Neural cell (in vitro differentiated cells): ENCODE results near the gene PDZD4. TPM values are rescaled to one million over a fixed set of nuclear protein-coding genes. Genes with fewer than 3 reads are reported as not detected.

ENCODE experiments used
- H2AFZ ChIP-seq: fragments of 200-600, 300-800 bp; sonication (generic), shearing (Covaris generic); 2 replicates; pipeline ENCODE4 v1.6.0; 2014; ENCODE audit warnings: low read depth, mild to moderate bottlenecking, antibody characterized with exemption, low read length, moderate library complexity
- H3F3A ChIP-seq: fragments of 200-600 bp; shearing (Covaris generic); 2 replicates; pipeline ENCODE4 v1.6.1; 2016; ENCODE audit warnings: mild to moderate bottlenecking, moderate library complexity, mixed read lengths, antibody characterized with exemption, low read length; ENCODE audit not compliant: insufficient read depth, poor library complexity, severe bottlenecking
- H3K27ac ChIP-seq: fragments of 200-600, 300-800 bp; sonication (generic), shearing (Covaris generic); 2 replicates; pipeline ENCODE4 v1.5.1; 2014; ENCODE audit warnings: mild to moderate bottlenecking, low read length, moderate library complexity
- H3K27me3 ChIP-seq: fragments of 300-800, 200-600 bp; sonication (generic), shearing (Covaris generic); 2 replicates; pipeline ENCODE4 v1.6.0; 2014; ENCODE audit warnings: mild to moderate bottlenecking, low read depth, low read length, moderate library complexity; ENCODE audit not compliant: insufficient read depth
- H3K36me3 ChIP-seq: fragments of 300-800, 200-600 bp; sonication (generic), shearing (Covaris generic); 2 replicates; pipeline ENCODE4 v1.5.1; 2014; ENCODE audit warnings: mild to moderate bottlenecking, antibody characterized with exemption, low read length, moderate library complexity; ENCODE audit not compliant: insufficient read depth
- H3K4me2 ChIP-seq: fragments of 300-800, 200-600 bp; sonication (generic), shearing (Covaris generic); 2 replicates; pipeline ENCODE4 v1.6.0; 2014; ENCODE audit warnings: mild to moderate bottlenecking, low read length
- H3K4me3 ChIP-seq: fragments of 300-800, 200-600 bp; sonication (generic), shearing (Covaris generic); 2 replicates; pipeline ENCODE4 v1.5.1; 2014; ENCODE audit warnings: mild to moderate bottlenecking, low read length, moderate library complexity
- H3K79me2 ChIP-seq: fragments of 200-600 bp; shearing (Covaris generic); replicated peaks from 2 replicates; pipeline ENCODE4 v1.6.0; 2014; ENCODE audit warnings: mild to moderate bottlenecking, low read length, moderate library complexity; ENCODE audit not compliant: insufficient read depth
- H3K9ac ChIP-seq: fragments of 300-800, 200-600 bp; sonication (generic), shearing (Covaris generic); 2 replicates; pipeline ENCODE4 v1.6.1; 2016; ENCODE audit warnings: mild to moderate bottlenecking, low read length, mixed read lengths
- H3K9me2 ChIP-seq: fragments of 200-600 bp; shearing (Covaris generic); 2 replicates; pipeline ENCODE4 v1.6.1; 2016; ENCODE audit warnings: mild to moderate bottlenecking, low read length, mixed read lengths; ENCODE audit not compliant: insufficient read depth
- H3K9me3 ChIP-seq: fragments of 200-600, 300-800 bp; sonication (generic), shearing (Covaris generic); 2 replicates; pipeline ENCODE4 v1.6.1; 2016; ENCODE audit warnings: mild to moderate bottlenecking, mixed run types, low read length, moderate library complexity, mixed read lengths
- H4K20me1 ChIP-seq: fragments of 200-600 bp; shearing (Covaris generic); 2 replicates; pipeline ENCODE4 v1.6.1; 2016; ENCODE audit warnings: mild to moderate bottlenecking, mixed run types; ENCODE audit not compliant: insufficient read depth
- EP300 ChIP-seq: fragments of 450-650 bp; conservative IDR thresholded peaks from 2 replicates; pipeline ENCODE4 v1.6.1; 2014; ENCODE audit warnings: antibody characterized with exemption, mild to moderate bottlenecking, moderate library complexity; ENCODE audit not compliant: poor library complexity, severe bottlenecking
- EZH2 ChIP-seq: fragments of 200-600, 300-800 bp; shearing (Covaris generic), sonication (generic); IDR thresholded peaks from 2 replicates; pipeline ENCODE4 v1.6.1; 2014; ENCODE audit warnings: antibody characterized with exemption, low read length, borderline replicate concordance, mild to moderate bottlenecking; ENCODE audit not compliant: insufficient read depth, poor library complexity, severe bottlenecking
- MXI1 ChIP-seq: fragments of 450-650 bp; conservative IDR thresholded peaks from 2 replicates; pipeline ENCODE4 v1.6.1; 2014; ENCODE audit warnings: antibody characterized with exemption, mild to moderate bottlenecking; ENCODE audit not compliant: poor library complexity, severe bottlenecking
- POLR2AphosphoS5 ChIP-seq: IDR thresholded peaks from 2 replicates; pipeline ENCODE4 v1.6.1; 2012
- RAD21 ChIP-seq: fragments of 450-650 bp; conservative IDR thresholded peaks from 2 replicates; pipeline ENCODE4 v1.6.1; 2014; ENCODE audit warnings: antibody characterized with exemption, mild to moderate bottlenecking, moderate library complexity
- SMC3 ChIP-seq: fragments of 450-650 bp; conservative IDR thresholded peaks from 2 replicates; pipeline ENCODE4 v1.6.1; 2014; ENCODE audit warnings: antibody characterized with exemption, mild to moderate bottlenecking, moderate library complexity; ENCODE audit not compliant: poor library complexity
- TAF1 ChIP-seq: IDR thresholded peaks from 2 replicates; pipeline ENCODE4 v1.6.1; 2012; ENCODE audit warnings: low read depth
- polyA plus RNA-seq: library from polyadenylated mRNA; depleted of rRNA; stranded (reverse); fragments of >200 nt; gene quantifications from 2 replicates; pipeline ENCODE4 v1.2.3, GENCODE V29; 2014
- TF ChIP-seq, protein P1 (sequence below): fragments of 450-650 bp; IDR thresholded peaks from 2 replicates; pipeline ENCODE4 v1.5.1; 2014; ENCODE audit warnings: antibody characterized with exemption, mild to moderate bottlenecking, moderate library complexity; ENCODE audit not compliant: poor library complexity, severe bottlenecking
- TF ChIP-seq, protein P2 (sequence below): IDR thresholded peaks from 2 replicates; pipeline ENCODE4 v1.6.1; 2012; ENCODE audit warnings: borderline replicate concordance

Gene PDZD4
- polyA plus RNA-seq, 1 donor from 2014 or later = 343 TPM

DNA sequence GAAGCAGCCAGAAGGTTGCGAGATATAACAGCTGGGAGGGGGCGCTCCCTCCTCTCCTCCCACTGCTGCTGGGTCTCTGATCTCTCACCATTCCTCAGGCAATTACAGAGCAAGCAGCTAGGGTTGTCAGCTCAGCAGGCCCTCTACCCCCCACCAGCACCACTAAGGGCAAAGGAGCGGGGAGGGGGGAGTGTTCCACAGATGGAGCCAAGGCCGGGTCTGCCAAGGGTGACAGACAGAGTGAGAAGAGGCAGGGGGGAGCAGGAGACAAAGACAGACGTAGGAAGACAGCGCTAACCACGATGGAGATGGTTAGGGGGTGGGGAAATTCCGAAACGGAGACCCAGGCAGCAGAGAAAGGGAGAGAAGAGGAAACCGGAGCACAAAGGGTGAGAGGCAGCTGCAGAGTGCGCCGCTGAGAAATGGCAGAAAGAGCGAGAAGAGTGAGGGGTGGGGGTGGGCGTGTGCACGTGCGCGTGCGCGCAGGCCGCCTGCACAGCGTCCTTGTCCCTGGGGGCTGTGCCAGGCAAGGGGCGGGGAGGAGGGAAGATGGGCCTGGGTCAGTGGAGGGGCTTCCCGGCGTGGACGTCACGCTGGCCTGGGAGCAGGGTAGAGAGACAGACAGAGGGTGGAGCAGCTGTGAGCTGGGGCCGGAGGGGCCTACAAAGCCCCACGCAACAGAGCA lies 48.8 kb upstream of the PDZD4 start:
- Histone ChIP-seq H3K79me2 (peaks cover 59% of the 10 kb centered on the region), H2AFZ (no peak overlapping the region), H3K9me3 (no peaks in the 10 kb centered on the region), H3K4me3 (peak overlapping the region; percentile 86), H3K9me2 (no peaks in the 10 kb centered on the region), H3K27me3 (no peaks in the 10 kb centered on the region), H3K9ac (peak overlapping the region; percentile 90), H4K20me1 (no peaks in the 10 kb centered on the region), H3K27ac (peak overlapping the region; percentile 95), H3K4me2 (peak overlapping the region; percentile 48), H3F3A (no peaks in the 10 kb centered on the region), H3K36me3 (no peaks in the 10 kb centered on the region)
- TF ChIP-seq EP300 (peak; percentile 93), TAF1 (no peak), EZH2 (no peak), RAD21 (peak; percentile 58), POLR2AphosphoS5 (peak; percentile 82), MXI1 (peak; percentile 33), SMC3 (peak; percentile 64)
- TF ChIP-seq, protein P1, sequence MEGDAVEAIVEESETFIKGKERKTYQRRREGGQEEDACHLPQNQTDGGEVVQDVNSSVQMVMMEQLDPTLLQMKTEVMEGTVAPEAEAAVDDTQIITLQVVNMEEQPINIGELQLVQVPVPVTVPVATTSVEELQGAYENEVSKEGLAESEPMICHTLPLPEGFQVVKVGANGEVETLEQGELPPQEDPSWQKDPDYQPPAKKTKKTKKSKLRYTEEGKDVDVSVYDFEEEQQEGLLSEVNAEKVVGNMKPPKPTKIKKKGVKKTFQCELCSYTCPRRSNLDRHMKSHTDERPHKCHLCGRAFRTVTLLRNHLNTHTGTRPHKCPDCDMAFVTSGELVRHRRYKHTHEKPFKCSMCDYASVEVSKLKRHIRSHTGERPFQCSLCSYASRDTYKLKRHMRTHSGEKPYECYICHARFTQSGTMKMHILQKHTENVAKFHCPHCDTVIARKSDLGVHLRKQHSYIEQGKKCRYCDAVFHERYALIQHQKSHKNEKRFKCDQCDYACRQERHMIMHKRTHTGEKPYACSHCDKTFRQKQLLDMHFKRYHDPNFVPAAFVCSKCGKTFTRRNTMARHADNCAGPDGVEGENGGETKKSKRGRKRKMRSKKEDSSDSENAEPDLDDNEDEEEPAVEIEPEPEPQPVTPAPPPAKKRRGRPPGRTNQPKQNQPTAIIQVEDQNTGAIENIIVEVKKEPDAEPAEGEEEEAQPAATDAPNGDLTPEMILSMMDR = peak; percentile 37
- TF ChIP-seq, protein P2, sequence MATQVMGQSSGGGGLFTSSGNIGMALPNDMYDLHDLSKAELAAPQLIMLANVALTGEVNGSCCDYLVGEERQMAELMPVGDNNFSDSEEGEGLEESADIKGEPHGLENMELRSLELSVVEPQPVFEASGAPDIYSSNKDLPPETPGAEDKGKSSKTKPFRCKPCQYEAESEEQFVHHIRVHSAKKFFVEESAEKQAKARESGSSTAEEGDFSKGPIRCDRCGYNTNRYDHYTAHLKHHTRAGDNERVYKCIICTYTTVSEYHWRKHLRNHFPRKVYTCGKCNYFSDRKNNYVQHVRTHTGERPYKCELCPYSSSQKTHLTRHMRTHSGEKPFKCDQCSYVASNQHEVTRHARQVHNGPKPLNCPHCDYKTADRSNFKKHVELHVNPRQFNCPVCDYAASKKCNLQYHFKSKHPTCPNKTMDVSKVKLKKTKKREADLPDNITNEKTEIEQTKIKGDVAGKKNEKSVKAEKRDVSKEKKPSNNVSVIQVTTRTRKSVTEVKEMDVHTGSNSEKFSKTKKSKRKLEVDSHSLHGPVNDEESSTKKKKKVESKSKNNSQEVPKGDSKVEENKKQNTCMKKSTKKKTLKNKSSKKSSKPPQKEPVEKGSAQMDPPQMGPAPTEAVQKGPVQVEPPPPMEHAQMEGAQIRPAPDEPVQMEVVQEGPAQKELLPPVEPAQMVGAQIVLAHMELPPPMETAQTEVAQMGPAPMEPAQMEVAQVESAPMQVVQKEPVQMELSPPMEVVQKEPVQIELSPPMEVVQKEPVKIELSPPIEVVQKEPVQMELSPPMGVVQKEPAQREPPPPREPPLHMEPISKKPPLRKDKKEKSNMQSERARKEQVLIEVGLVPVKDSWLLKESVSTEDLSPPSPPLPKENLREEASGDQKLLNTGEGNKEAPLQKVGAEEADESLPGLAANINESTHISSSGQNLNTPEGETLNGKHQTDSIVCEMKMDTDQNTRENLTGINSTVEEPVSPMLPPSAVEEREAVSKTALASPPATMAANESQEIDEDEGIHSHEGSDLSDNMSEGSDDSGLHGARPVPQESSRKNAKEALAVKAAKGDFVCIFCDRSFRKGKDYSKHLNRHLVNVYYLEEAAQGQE = peak; percentile 49

DNA sequence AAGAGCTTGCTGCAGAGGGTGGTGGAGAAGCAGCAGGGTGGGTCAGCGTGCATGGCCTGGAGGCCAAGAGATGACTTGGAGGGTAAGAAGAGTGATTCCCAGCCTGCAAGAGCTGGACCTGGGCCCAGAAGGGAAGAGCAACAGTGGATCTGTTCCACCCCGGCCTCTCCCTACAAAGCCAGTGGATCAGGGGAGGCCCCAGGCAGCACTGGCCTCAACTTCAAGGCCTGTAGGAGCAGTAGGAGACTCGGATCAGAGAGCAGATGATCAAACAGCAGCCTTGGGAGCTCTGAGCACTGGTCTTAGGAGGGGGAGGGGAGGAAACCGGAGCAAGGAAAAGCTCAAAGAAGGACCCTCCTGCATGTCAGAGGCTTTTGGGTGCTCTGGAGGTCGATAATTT lies 48.0 kb upstream of the PDZD4 start:
- Histone ChIP-seq H3K79me2 (peaks cover 59% of the 10 kb centered on the region), H3K36me3 (no peaks in the 10 kb centered on the region), H3K4me2 (peak overlapping the region; percentile 48), H4K20me1 (no peaks in the 10 kb centered on the region), H3K9me3 (no peaks in the 10 kb centered on the region), H3K9me2 (no peaks in the 10 kb centered on the region), H3F3A (no peaks in the 10 kb centered on the region), H3K27me3 (no peaks in the 10 kb centered on the region), H3K9ac (peak overlapping the region; percentile 90), H3K4me3 (peak overlapping the region; percentile 86), H2AFZ (no peak overlapping the region), H3K27ac (peak overlapping the region; percentile 95)
- TF ChIP-seq MXI1 = no peak
- TF ChIP-seq, protein P2 = no peak
- TF ChIP-seq, protein P1 = no peak
- TF ChIP-seq RAD21 = no peak
- no peak for TF ChIP-seq SMC3
- no peak for TF ChIP-seq POLR2AphosphoS5
- TF ChIP-seq TAF1 = no peak
- no peak for TF ChIP-seq EZH2
